Astrocyte of the cerebellum (primary cell): ENCODE results near the gene DNAJA2.

Source experiments
- DNase-seq: peaks from one replicate; pipeline ENCODE4 v3.0.0-alpha.2; 2011; ENCODE audit warnings: low read depth
- H3K4me3 ChIP-seq: 2 replicates; pipeline ENCODE4 v1.5.1; 2011; ENCODE audit warnings: mild to moderate bottlenecking, low read depth, low read length, moderate library complexity
- CTCF ChIP-seq: IDR thresholded peaks from 2 replicates; pipeline ENCODE4 v1.5.1; 2012; ENCODE audit warnings: low read length, low read depth, moderate library complexity, mild to moderate bottlenecking; ENCODE audit errors: missing control alignments
- in situ Hi-C: cut with HindIII; loops from 2 replicates; pipeline ENCODE4 v1.10.0; 2017; ENCODE audit warnings: low sequenced_read_pairs

Gene DNAJA2

GRCh38 chr16:46996391-46996790 lies 22.9 kb upstream of the DNAJA2 start:
- no peak for TF ChIP-seq CTCF
- in situ Hi-C loops, result no loop called here
- H3K4me3 ChIP-seq, result no peak overlapping the region
- no peak for DNase-seq

DNA sequence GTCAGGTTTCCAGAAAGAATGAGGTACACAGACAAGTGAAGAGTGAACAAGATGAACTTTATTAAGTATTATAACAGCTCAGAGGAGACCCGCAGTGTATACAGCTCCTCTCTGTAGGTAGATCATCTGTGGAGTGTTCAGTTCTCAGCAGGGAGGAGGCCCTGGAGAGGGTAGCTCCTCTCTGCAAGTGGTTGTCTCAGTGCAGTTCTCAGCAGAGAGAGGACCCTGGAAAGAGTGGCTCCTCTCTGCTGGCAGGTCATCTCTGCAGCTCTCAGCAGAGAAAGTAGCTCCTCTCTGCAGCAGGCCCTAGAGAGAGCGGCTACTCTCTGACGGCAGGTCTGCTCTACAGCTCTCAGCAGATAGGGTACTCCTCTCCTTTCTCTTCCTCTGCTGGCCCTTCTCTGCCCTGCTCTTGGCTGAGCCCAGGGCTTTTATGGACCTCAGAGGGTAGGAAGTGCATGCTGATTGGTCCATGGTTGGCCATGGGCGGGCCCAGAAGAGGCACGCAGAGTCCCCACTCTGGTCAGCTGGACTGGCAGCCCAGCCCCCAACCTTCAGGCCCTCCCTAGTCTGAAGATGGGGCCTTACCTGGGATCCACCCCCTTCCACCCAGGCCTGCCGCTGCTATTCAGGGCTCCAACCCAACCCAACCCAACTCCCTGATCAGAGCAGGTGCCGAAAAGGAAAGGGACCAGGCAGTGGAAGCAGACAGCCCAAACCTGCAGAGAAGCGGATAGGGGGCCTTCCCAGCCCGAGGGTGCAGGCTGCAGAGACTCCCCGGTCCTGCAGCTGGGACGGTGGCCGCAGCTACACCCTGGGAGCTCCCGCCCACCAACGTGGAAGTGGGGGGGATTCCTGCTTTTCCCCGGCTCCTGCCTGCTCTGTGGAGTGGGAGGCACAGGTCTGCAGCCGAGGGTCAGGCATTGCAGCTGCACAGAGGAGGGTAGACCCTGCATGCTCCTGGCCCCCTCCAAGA lies 18.5 kb upstream of the DNAJA2 start:
- no peak for TF ChIP-seq CTCF
- in situ Hi-C loops, result no loop called here
- no peak overlapping the region for H3K4me3 ChIP-seq
- DNase-seq, result no peak

DNA sequence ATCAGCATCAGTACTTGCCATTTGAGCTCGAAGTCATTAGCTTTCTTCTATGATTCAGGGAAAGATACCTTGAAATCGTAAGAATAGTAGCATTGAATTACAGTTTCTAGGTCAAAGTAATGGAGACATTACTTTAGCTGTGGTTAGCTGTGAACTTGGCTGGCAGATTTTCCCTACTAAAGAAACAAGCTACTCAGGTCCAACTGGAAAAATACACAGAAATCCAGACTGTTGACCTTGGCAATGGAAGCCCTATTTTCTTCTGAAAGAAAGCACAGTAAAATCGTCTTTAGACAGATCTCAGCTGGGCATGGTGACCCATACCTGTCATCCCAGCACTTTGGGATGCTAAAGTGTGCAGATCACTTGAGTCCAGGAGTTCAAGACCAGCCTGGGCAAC lies 13.4 kb upstream of the DNAJA2 start:
- no peak overlapping the region for H3K4me3 ChIP-seq
- in situ Hi-C loops, result no loop called here
- no peak for TF ChIP-seq CTCF
- no peak for DNase-seq

GRCh38 chr16:46986438-46986837 lies 13.0 kb upstream of the DNAJA2 start:
- no peak for DNase-seq
- H3K4me3 ChIP-seq, result no peak overlapping the region
- in situ Hi-C loops, result no loop called here
- no peak for TF ChIP-seq CTCF

DNA sequence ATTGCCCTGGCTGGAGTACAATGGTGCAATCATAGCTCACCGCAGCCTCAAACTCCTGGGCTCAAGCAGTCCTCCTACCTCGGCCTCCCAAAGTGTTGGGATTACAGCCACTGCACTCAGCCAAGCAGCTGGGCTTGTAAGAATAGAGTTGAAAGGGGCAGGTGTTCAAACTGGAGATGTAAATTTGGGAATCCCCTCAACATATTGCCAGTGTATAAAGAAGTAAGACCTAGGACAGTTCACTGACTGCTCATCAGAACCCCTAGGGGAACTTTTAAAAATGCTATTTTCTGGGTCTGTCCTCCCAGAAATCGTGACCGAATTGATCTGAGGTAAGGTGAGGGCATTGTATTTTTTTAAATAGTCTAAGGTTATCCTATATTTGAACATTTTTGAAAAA lies 8.9 kb upstream of the DNAJA2 start:
- in situ Hi-C loops, result no loop called here
- no peak overlapping the region for H3K4me3 ChIP-seq
- TF ChIP-seq CTCF, result no peak
- DNase-seq, result no peak

GRCh38 chr16:46980926-46981325 lies 7.5 kb upstream of the DNAJA2 start:
- no peak for TF ChIP-seq CTCF
- no peak for DNase-seq
- in situ Hi-C loops, result no loop called here
- no peak overlapping the region for H3K4me3 ChIP-seq
